ENCODE measurements around the gene ILDR2.

The ILDR2 gene

DNA sequence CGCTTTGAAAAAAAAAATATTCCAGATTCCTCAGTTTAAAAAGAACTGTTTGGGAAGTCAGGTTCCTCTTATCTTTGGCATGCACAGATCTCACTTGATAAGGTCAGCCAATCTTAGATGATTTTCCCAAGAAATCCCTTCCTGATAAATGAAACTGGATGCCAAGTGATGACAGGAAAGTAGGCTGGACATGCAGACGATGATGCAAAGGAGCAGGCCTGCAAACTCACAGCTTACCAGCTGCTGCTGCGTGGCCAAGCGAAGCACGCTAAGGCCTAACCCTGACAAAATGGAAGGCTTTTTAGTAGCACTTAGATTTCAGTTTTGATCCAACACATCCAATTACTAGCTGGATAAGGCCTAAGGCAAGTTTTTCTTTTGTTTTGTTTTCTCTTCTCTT lies 109.4 kb downstream of the ILDR2 start:
- DNase-seq (ENCODE audit: low spot score) = no peak
- TF ChIP-seq, protein P1, sequence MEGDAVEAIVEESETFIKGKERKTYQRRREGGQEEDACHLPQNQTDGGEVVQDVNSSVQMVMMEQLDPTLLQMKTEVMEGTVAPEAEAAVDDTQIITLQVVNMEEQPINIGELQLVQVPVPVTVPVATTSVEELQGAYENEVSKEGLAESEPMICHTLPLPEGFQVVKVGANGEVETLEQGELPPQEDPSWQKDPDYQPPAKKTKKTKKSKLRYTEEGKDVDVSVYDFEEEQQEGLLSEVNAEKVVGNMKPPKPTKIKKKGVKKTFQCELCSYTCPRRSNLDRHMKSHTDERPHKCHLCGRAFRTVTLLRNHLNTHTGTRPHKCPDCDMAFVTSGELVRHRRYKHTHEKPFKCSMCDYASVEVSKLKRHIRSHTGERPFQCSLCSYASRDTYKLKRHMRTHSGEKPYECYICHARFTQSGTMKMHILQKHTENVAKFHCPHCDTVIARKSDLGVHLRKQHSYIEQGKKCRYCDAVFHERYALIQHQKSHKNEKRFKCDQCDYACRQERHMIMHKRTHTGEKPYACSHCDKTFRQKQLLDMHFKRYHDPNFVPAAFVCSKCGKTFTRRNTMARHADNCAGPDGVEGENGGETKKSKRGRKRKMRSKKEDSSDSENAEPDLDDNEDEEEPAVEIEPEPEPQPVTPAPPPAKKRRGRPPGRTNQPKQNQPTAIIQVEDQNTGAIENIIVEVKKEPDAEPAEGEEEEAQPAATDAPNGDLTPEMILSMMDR (IDR thresholded peaks at IDR 0.05; ENCODE audit: borderline replicate concordance, control extremely low read depth, extremely low read depth, insufficient read depth, missing control alignments) = no peak
- in situ Hi-C loops (cut with MboI; ENCODE audit: low sequenced_read_pairs, unreplicated experiment) = no loop called here

DNA sequence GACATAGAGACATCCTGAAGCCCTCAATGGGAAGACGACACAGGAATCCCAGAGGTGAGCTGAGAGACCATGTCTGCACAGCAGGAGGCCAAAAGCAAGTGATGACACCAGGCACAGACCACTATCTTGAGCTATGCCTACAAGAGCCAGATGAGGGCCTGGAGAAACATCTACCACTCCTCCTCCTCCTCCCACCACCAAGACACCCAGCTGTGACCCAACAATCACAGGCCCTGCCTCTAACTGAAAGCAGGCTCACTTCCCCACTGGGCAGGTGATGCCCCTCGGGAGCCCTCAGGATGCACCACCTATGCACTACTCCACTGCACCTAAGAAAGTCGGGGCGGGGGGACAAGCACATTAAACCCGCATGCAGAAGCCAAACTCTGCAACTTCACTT lies 115.7 kb downstream of the ILDR2 start:
- in situ Hi-C loops (cut with MboI; ENCODE audit: low sequenced_read_pairs, unreplicated experiment) = no loop called here
- TF ChIP-seq, protein P1 (IDR thresholded peaks at IDR 0.05; ENCODE audit: borderline replicate concordance, control extremely low read depth, extremely low read depth, insufficient read depth, missing control alignments) = no peak

DNA sequence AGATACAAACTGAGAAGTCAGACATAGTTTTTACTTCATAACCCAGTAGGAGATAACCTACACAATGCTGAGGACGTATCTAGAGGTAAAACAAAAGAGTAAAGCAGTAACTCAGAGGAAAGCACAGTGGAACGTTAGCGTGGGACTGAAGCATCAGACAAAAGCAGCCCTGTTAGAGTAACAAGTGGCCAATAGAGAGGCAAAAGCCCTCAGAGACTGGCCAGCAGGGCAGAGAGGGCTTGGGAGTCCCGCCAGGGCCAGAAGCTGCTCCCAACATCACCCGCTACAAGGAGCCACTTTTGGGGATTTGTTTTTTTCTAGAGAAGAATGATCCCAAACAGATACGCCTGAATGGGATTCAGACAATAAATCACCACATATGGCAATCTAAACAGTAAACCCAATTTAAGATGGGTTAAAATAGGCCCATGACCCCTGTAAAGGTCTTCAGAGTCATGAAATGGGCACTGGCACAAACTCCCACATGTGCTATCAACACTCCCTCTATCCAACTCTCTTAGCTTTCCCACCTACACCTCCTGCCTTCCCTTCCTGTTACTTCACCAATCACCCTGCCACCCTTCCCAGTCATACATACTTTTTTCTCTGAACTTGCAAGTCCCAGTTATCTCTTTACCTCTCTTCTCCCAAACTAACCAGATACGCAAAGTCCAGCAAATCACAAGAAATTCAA lies 116.5 kb downstream of the ILDR2 start:
- in situ Hi-C loops (cut with MboI; ENCODE audit: low sequenced_read_pairs, unreplicated experiment) = no loop called here
- TF ChIP-seq, protein P1 (IDR thresholded peaks at IDR 0.05; ENCODE audit: borderline replicate concordance, control extremely low read depth, extremely low read depth, insufficient read depth, missing control alignments) = no peak

More for the DNA sequence above, 115.7 kb downstream of the ILDR2 start:
- no peak for DNase-seq (ENCODE audit: low spot score)

More for the DNA sequence above, 116.5 kb downstream of the ILDR2 start:
- no peak for DNase-seq (ENCODE audit: low spot score)
